Suprapubic skin (tissue), 4 donors: ENCODE results near the gene TMCO4.

Source experiments
- CTCF ChIP-seq, 2 donors: fragments of 200-600 bp in 1 of 2; fragments of 450-650 bp in 1 of 2; sonication (generic) in 1 of 2; IDR thresholded peaks; one replicate each; pipeline ENCODE4 v1.5.1; 2016 to 2019; ENCODE audit warnings: antibody characterized with exemption in 2 of 2, mild to moderate bottlenecking in 1 of 2, moderate library complexity in 1 of 2
- EP300 ChIP-seq: sonication (generic); formaldehyde crosslinking; IDR thresholded peaks from one replicate; pipeline ENCODE4 v1.6.1; 2017; ENCODE audit warnings: antibody characterized with exemption
- POLR2A ChIP-seq, 2 donors: fragments of 450-650 bp; IDR thresholded peaks; one replicate each; pipeline ENCODE4 v1.6.1; 2017; ENCODE audit warnings: antibody characterized with exemption in 2 of 2, mild to moderate bottlenecking in 2 of 2, moderate library complexity in 2 of 2
- POLR2AphosphoS5 ChIP-seq, 3 donors: sonication (generic); formaldehyde crosslinking; IDR thresholded peaks; one replicate each; pipeline ENCODE4 v1.6.1; 2017; ENCODE audit warnings: antibody characterized with exemption in 3 of 3

DNA sequence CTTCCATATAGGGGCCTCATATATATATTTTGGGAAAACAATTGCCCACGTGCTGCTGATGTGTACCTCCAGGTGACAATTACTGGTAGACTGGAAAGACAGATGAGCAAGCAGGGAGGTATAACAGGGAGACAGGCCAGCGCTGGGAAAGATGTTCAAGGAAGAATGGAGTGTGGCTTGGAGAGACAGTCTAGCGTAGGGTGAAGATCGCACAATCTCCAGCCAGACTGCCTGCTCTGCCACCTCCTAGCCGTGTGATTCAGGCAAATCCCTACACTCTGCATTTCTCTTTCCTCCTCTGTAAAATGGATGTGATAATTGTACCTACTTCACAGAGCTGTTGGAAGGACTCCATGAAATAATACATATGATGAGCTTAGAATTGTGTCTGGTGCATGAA lies 66.1 kb downstream of the TMCO4 start:
- TF ChIP-seq CTCF (IDR thresholded peaks at IDR 0.05) (no peak), EP300 (no peak), POLR2AphosphoS5 (IDR thresholded peaks at IDR 0.05) (no peak), POLR2A (IDR thresholded peaks at IDR 0.05) (no peak)
